Keratinocyte (primary cell): ENCODE measurements around the gene ACVR1C. TPM values are rescaled to one million over a fixed set of nuclear protein-coding genes. Genes with fewer than 3 reads are reported as not detected.

Source experiments
- DNase-seq: peaks from one replicate; pipeline ENCODE4 v3.0.0-alpha.2; 2011; ENCODE audit warnings: low read depth, missing footprints, low spot score
- FAIRE-seq: peaks from 2 replicates; lab custom pipeline; 2011; peaks lifted over from hg19 to GRCh38; lab: Jason Lieb, UNC
- H2AFZ ChIP-seq: 2 replicates; pipeline ENCODE4 v1.6.0; 2012; ENCODE audit warnings: low read length, control low read depth, inconsistent platforms; ENCODE audit not compliant: control insufficient read depth
- H3K27ac ChIP-seq: 2 replicates; pipeline ENCODE4 v1.5.1; 2011; ENCODE audit warnings: low read length; ENCODE audit not compliant: control insufficient read depth, insufficient read depth
- H3K27me3 ChIP-seq: 3 replicates; pipeline ENCODE4 v1.6.0; 2011; ENCODE audit warnings: low read length; ENCODE audit not compliant: control insufficient read depth, insufficient read depth; ENCODE audit errors: extremely low read depth
- H3K36me3 ChIP-seq, 2 experiments: 2 replicates in 1 of 2; 3 replicates in 1 of 2; pipeline ENCODE4 v1.5.1; 2011; ENCODE audit warnings: low read length in 2 of 2, mild to moderate bottlenecking in 1 of 2; ENCODE audit not compliant: control insufficient read depth in 2 of 2, insufficient read depth in 2 of 2; ENCODE audit errors: extremely low read depth in 1 of 2
- H3K4me1 ChIP-seq: 3 replicates; pipeline ENCODE4 v1.5.1; 2011; ENCODE audit warnings: low read length; ENCODE audit not compliant: control insufficient read depth, insufficient read depth; ENCODE audit errors: extremely low read depth
- H3K4me2 ChIP-seq: 3 replicates; pipeline ENCODE4 v1.6.0; 2011; ENCODE audit warnings: low read depth, low read length; ENCODE audit not compliant: control insufficient read depth, insufficient read depth; ENCODE audit errors: extremely low read depth
- H3K4me3 ChIP-seq, 3 experiments: fragments of 200-600 bp in 1 of 3; sonication (generic) in 1 of 3; 2 replicates in 2 of 3; 3 replicates in 1 of 3; pipeline ENCODE4 v1.5.1; 2011 to 2016; ENCODE audit warnings: low read length in 3 of 3, mild to moderate bottlenecking in 3 of 3, control low read depth in 2 of 3, inconsistent platforms in 1 of 3, low read depth in 1 of 3, mixed read lengths in 1 of 3, mixed run types in 1 of 3, moderate library complexity in 1 of 3; ENCODE audit not compliant: control insufficient read depth in 2 of 3, insufficient read depth in 2 of 3; ENCODE audit errors: extremely low read depth in 1 of 3
- H3K79me2 ChIP-seq: 2 replicates; pipeline ENCODE4 v1.6.0; 2012; ENCODE audit warnings: low read length; ENCODE audit not compliant: control insufficient read depth, insufficient read depth
- H3K9ac ChIP-seq: 3 replicates; pipeline ENCODE4 v1.6.0; 2011; ENCODE audit warnings: low read length; ENCODE audit not compliant: control insufficient read depth, insufficient read depth; ENCODE audit errors: extremely low read depth
- H3K9me1 ChIP-seq: 3 replicates; pipeline ENCODE4 v1.6.0; 2011; ENCODE audit warnings: low read length; ENCODE audit not compliant: control insufficient read depth, insufficient read depth; ENCODE audit errors: extremely low read depth
- H3K9me3 ChIP-seq: 2 replicates; pipeline ENCODE4 v1.5.1; 2012; ENCODE audit warnings: low read depth, low read length; ENCODE audit not compliant: control insufficient read depth
- H4K20me1 ChIP-seq: 3 replicates; pipeline ENCODE4 v1.6.0; 2011; ENCODE audit warnings: low read length; ENCODE audit not compliant: control insufficient read depth, insufficient read depth; ENCODE audit errors: extremely low read depth
- CTCF ChIP-seq, 3 experiments: IDR thresholded peaks in 1 of 3; conservative IDR thresholded peaks in 1 of 3; optimal IDR thresholded peaks in 1 of 3; 2 replicates in 2 of 3; 3 replicates in 1 of 3; pipeline versions ENCODE3 to v1.5.1; 2011; ENCODE audit warnings: low read length in 3 of 3, mild to moderate bottlenecking in 3 of 3, moderate library complexity in 2 of 3, control low read depth in 1 of 3, inconsistent platforms in 1 of 3; ENCODE audit not compliant: insufficient read depth in 2 of 3; ENCODE audit errors: extremely low read depth in 1 of 3
- EZH2 ChIP-seq: IDR thresholded peaks from one replicate; pipeline ENCODE4 v1.6.1; 2012; ENCODE audit warnings: inconsistent platforms, mild to moderate bottlenecking, low read length, moderate library complexity
- dilution Hi-C: fragments of 300-500 bp; cut with MboI; formaldehyde crosslinking; loops from one replicate; pipeline ENCODE4 v1.7.0; 2020; ENCODE audit warnings: low sequenced_read_pairs; ENCODE audit not compliant: extremely low pct_ligation_motif_present
- polyA plus RNA-seq, 5 experiments: library from polyadenylated mRNA; depleted of rRNA in 3 of 5; stranded (reverse) in 3 of 5; stranded (forward) in 1 of 5; unstranded in 1 of 5; fragments of >200 nt; gene quantifications; 1 replicate in 1 of 5; 2 replicates in 3 of 5; 3 replicates in 1 of 5; pipeline versions ENCODE4 v1.2.1 to v1.2.3, GENCODE V29; 2011 to 2012; ENCODE audit warnings: missing spikeins in 2 of 5, low read depth in 1 of 5, low replicate concordance in 1 of 5

Gene ACVR1C
- polyA plus RNA-seq, 1 donor (not counting 4 experiments of a cell fraction or from before 2014, with no cell fraction given): 0.20 TPM

GRCh38 chr2:157625296-157625695 lies 3.4 kb downstream of the ACVR1C start:
- H4K20me1 ChIP-seq: peaks cover 2% of the 10 kb centered on the region
- H3K4me3 ChIP-seq: no peak overlapping the region
- H3K27ac ChIP-seq: no peak overlapping the region
- H3K4me2 ChIP-seq: no peak overlapping the region
- H3K36me3 ChIP-seq: no peaks in the 10 kb centered on the region
- H3K4me1 ChIP-seq: peaks cover 10% of the 10 kb centered on the region
- H3K9me1 ChIP-seq: no peaks in the 10 kb centered on the region
- H2AFZ ChIP-seq: no peak overlapping the region
- H3K9me3 ChIP-seq: no peaks in the 10 kb centered on the region
- peaks cover 33% of the 10 kb centered on the region for H3K27me3 ChIP-seq
- dilution Hi-C loops: no loop called here
- H3K9ac ChIP-seq: no peak overlapping the region
- no peaks in the 10 kb centered on the region for H3K79me2 ChIP-seq
- TF ChIP-seq EZH2: no peak
- no peak for TF ChIP-seq CTCF (optimal IDR thresholded peaks at IDR 0.05 in 1 of 3, IDR thresholded peaks at IDR 0.05 in 1 of 3, conservative IDR thresholded peaks at IDR 0.05 in 1 of 3; ENCODE audit: extremely low read depth in 1 of 3, insufficient read depth in 2 of 3, low read length in 3 of 3)
- no peak for DNase-seq
- FAIRE-seq: no peak

GRCh38 chr2:157620956-157621355 lies 7.7 kb downstream of the ACVR1C start:
- Histone ChIP-seq H3K27ac (no peak overlapping the region), H3K27me3 (peaks cover 13% of the 10 kb centered on the region), H3K4me2 (no peak overlapping the region), H2AFZ (no peak overlapping the region), H3K79me2 (no peaks in the 10 kb centered on the region), H3K36me3 (no peaks in the 10 kb centered on the region), H4K20me1 (no peaks in the 10 kb centered on the region), H3K4me3 (no peak overlapping the region), H3K9me3 (no peaks in the 10 kb centered on the region), H3K9me1 (no peaks in the 10 kb centered on the region), H3K9ac (no peak overlapping the region), H3K4me1 (no peaks in the 10 kb centered on the region)
- dilution Hi-C loops: no loop called here
- no peak for FAIRE-seq
- TF ChIP-seq CTCF (optimal IDR thresholded peaks at IDR 0.05 in 1 of 3, IDR thresholded peaks at IDR 0.05 in 1 of 3, conservative IDR thresholded peaks at IDR 0.05 in 1 of 3; ENCODE audit: extremely low read depth in 1 of 3, insufficient read depth in 2 of 3, low read length in 3 of 3) (no peak), EZH2 (no peak)
- DNase-seq: no peak
